HepG2 (cell line): ENCODE results near the gene SMIM8. TPM values are rescaled to one million over a fixed set of nuclear protein-coding genes. Genes with fewer than 3 reads are reported as not detected.

Experiments
- ATAC-seq: fragments of 200-7000 bp; cut with Tn5 transposase; 3 replicates; pipeline ENCODE4 v1.9.1; 2020; ENCODE audit warnings: mild to moderate bottlenecking, moderate library complexity
- Bru-seq: library from RNA; stranded (reverse); fragments of 400-500 nt; gene quantifications from one replicate; lab custom pipeline; 2021; lab: Mats Ljungman, UMichigan
- BruChase-seq, 2 experiments: library from RNA; stranded (reverse); fragments of 400-500 nt; gene quantifications; one replicate each; lab custom pipeline; 2021; lab: Mats Ljungman, UMichigan
- BruUV-seq: library from RNA; stranded (reverse); fragments of 400-500 nt; replicated peaks from 2 replicates; lab custom pipeline; 2021; lab: Mats Ljungman, UMichigan
- CTCF ChIA-PET: fragments of 300-600 bp; formaldehyde crosslinking; extraction: SDS; loops from one replicate; lab custom pipeline; 2021; ENCODE audit warnings: low total read pairs, inconsistent platforms, low intra/inter-chr PET ratio; lab: Yijun Ruan, JAX
- POLR2A ChIA-PET: fragments of 350-600 bp; sonication (Branson Sonifier 250); formaldehyde crosslinking; loops from one replicate; lab custom pipeline; 2020; ENCODE audit warnings: antibody characterized with exemption, inconsistent platforms; lab: Yijun Ruan, JAX
- DNase-seq: peaks from one replicate; pipeline ENCODE4 v3.0.0-alpha.2; 2015; ENCODE audit warnings: low spot score
- FAIRE-seq: peaks from 3 replicates; lab custom pipeline; 2011; peaks lifted over from hg19 to GRCh38; lab: Jason Lieb, UNC
- H2AFZ ChIP-seq: one replicate; pipeline ENCODE4 v1.6.1; 2011; ENCODE audit warnings: low read length, inconsistent platforms
- H3K27ac ChIP-seq: fragments of 300-600 bp; 3 replicates; pipeline ENCODE4 v1.8.0; 2011; ENCODE audit warnings: mixed run types, mild to moderate bottlenecking, mixed read lengths, low read length, inconsistent platforms; ENCODE audit not compliant: insufficient read depth; ENCODE audit errors: extremely low read length
- H3K27me3 ChIP-seq, 2 experiments: fragments of 200-600 bp in 1 of 2; 2 replicates in 1 of 2; 3 replicates in 1 of 2; pipeline versions ENCODE4 v1.6.0 to v1.8.0; 2011; ENCODE audit warnings: low read length in 2 of 2, mild to moderate bottlenecking in 2 of 2, moderate library complexity in 2 of 2, inconsistent platforms in 1 of 2; ENCODE audit not compliant: insufficient read depth in 2 of 2, control insufficient read depth in 1 of 2
- H3K36me3 ChIP-seq, 2 experiments: fragments of 200-600 bp in 1 of 2; replicated peaks in 1 of 2; 2 replicates in 1 of 2; 3 replicates in 1 of 2; pipeline versions ENCODE4 v1.5.1 to v1.8.0; 2011; ENCODE audit warnings: low read length in 2 of 2, inconsistent platforms in 1 of 2; ENCODE audit not compliant: insufficient read depth in 2 of 2, control insufficient read depth in 1 of 2
- H3K4me1 ChIP-seq: 2 replicates; pipeline ENCODE4 v1.5.1; 2012; ENCODE audit warnings: low read length, inconsistent platforms; ENCODE audit not compliant: insufficient read depth
- H3K4me2 ChIP-seq: 2 replicates; pipeline ENCODE4 v1.6.0; 2011; ENCODE audit warnings: low read depth, low read length, inconsistent platforms
- H3K4me3 ChIP-seq, 3 experiments: fragments of 200-600 bp in 1 of 3; sonication (generic), shearing (Covaris generic) in 1 of 3; replicated peaks in 1 of 3; 2 replicates each; pipeline ENCODE4 v1.5.1; 2011 to 2016; ENCODE audit warnings: low read length in 3 of 3, inconsistent platforms in 2 of 3, low read depth in 2 of 3, mild to moderate bottlenecking in 2 of 3, control low read depth in 1 of 3, mixed read lengths in 1 of 3; ENCODE audit not compliant: insufficient read depth in 1 of 3
- H3K79me2 ChIP-seq: one replicate; pipeline ENCODE4 v1.6.1; 2011; ENCODE audit warnings: low read length, inconsistent platforms; ENCODE audit not compliant: insufficient read depth
- H3K9ac ChIP-seq: 2 replicates; pipeline ENCODE4 v1.6.0; 2011; ENCODE audit warnings: mild to moderate bottlenecking, low read depth, low read length, inconsistent platforms; ENCODE audit not compliant: insufficient read depth
- H3K9me3 ChIP-seq: 2 replicates; pipeline ENCODE4 v1.5.1; 2012; ENCODE audit warnings: mild to moderate bottlenecking, low read length
- H4K20me1 ChIP-seq: 2 replicates; pipeline ENCODE4 v1.6.0; 2011; ENCODE audit warnings: inconsistent platforms, mild to moderate bottlenecking, low read length, moderate library complexity; ENCODE audit not compliant: insufficient read depth
- HOXA9 ChIP-seq: sonication (generic); formaldehyde crosslinking; IDR thresholded peaks from 2 replicates; pipeline ENCODE4 v1.8.1; 2022; ENCODE audit warnings: missing genetic modification reagents, mild to moderate bottlenecking, moderate library complexity, borderline replicate concordance
- IRF2 ChIP-seq: IDR thresholded peaks from 2 replicates; pipeline ENCODE4 v1.6.1; 2018; ENCODE audit warnings: missing genetic modification reagents, missing compliant biosample characterization
- MTF1 ChIP-seq: sonication (generic); formaldehyde crosslinking; IDR thresholded peaks from 2 replicates; pipeline ENCODE4 v1.5.0; 2020; ENCODE audit warnings: missing genetic modification reagents
- PCBP2 ChIP-seq: fragments of 200-400 bp; formaldehyde crosslinking; optimal IDR thresholded peaks from 2 replicates; pipeline ENCODE3; 2018; ENCODE audit warnings: low read length, low read depth; ENCODE audit not compliant: poor library complexity, severe bottlenecking
- RNF219 ChIP-seq: sonication (generic); formaldehyde crosslinking; IDR thresholded peaks from 2 replicates; pipeline ENCODE4 v1.5.0; 2020; ENCODE audit warnings: mild to moderate bottlenecking, missing genetic modification reagents
- TCF7 ChIP-seq: sonication (generic); IDR thresholded peaks from 2 replicates; pipeline ENCODE4 v1.6.1; 2016; ENCODE audit warnings: antibody characterized with exemption, low read depth
- ZNF136 ChIP-seq: sonication (generic); formaldehyde crosslinking; IDR thresholded peaks from 2 replicates; pipeline ENCODE4 v1.8.1; 2022; ENCODE audit warnings: low read depth, mild to moderate bottlenecking, moderate library complexity, missing genetic modification reagents
- ZNF331 ChIP-seq: sonication (generic); formaldehyde crosslinking; IDR thresholded peaks from 2 replicates; pipeline ENCODE4 v1.4.0; 2020; ENCODE audit warnings: missing genetic modification reagents
- ZNF383 ChIP-seq: sonication (generic); formaldehyde crosslinking; IDR thresholded peaks from 2 replicates; pipeline ENCODE4 v1.4.0; 2020; ENCODE audit warnings: missing genetic modification reagents, mild to moderate bottlenecking, borderline replicate concordance
- ZNF564 ChIP-seq: sonication (generic); formaldehyde crosslinking; IDR thresholded peaks from 2 replicates; pipeline ENCODE4 v1.8.1; 2023; ENCODE audit warnings: mild to moderate bottlenecking, missing genetic modification reagents
- ZNF674 ChIP-seq: sonication (generic); formaldehyde crosslinking; IDR thresholded peaks from 2 replicates; pipeline ENCODE4 v1.5.0; 2020; ENCODE audit warnings: low read depth, mild to moderate bottlenecking, missing genetic modification reagents
- ZSCAN31 ChIP-seq: sonication (generic); formaldehyde crosslinking; IDR thresholded peaks from 2 replicates; pipeline ENCODE4 v1.5.0; 2020; ENCODE audit warnings: low read depth, mild to moderate bottlenecking, missing genetic modification reagents
- WGBS: methylation state at CpG from one replicate; pipeline ENCODE4 v1.1.6; 2017; ENCODE audit warnings: low lambda C conversion rate; 5-methylcytosine and 5-hydroxymethylcytosine counted together
- in situ Hi-C: cut with HindIII; loops from 2 replicates; pipeline ENCODE4 v1.10.0; 2017; ENCODE audit warnings: low pct_unique_long_range_greater_than_20kb; ENCODE audit not compliant: extremely low pct_ligation_motif_present
- intact Hi-C: fragments of 100-400 bp; cut with micrococcal nuclease; formaldehyde crosslinking; loops from one replicate; pipeline ENCODE4 v1.10.0; 2022; ENCODE audit not compliant: unreplicated experiment
- long read RNA-seq, 2 experiments: library from RNA in 1 of 2; library from polyadenylated mRNA in 1 of 2; stranded (forward) in 1 of 2; unstranded in 1 of 2; transcript quantifications; one replicate each; pipeline ENCODE4 v2.0.0, GENCODE V29; 2019 to 2022
- polyA minus RNA-seq, 3 experiments: library from RNA; depleted of rRNA, polyadenylated mRNA; stranded (reverse); fragments of >200 nt; gene quantifications; 2 replicates each; pipeline ENCODE4 v1.2.3, GENCODE V29; 2011; ENCODE audit warnings: low replicate concordance in 1 of 3
- polyA plus RNA-seq, 8 experiments: library from polyadenylated mRNA; depleted of rRNA in 3 of 8; stranded (reverse) in 7 of 8; unstranded in 1 of 8; fragments of >200 nt; fragmentation: Illumina TruSeq in 4 of 8; extraction: Trizol in 4 of 8; gene quantifications; 2 replicates each; pipeline versions ENCODE4 v1.2.1 to v1.2.3, GENCODE V29; 2011 to 2016; ENCODE audit warnings: low read depth in 4 of 8, missing spikeins in 1 of 8, mixed read lengths in 1 of 8; ENCODE audit not compliant: insufficient read depth in 1 of 8
- total RNA-seq, 5 experiments: library from RNA; depleted of rRNA; stranded (reverse); fragments of >200 nt; fragmentation: Illumina TruSeq; extraction: Trizol; gene quantifications; 2 replicates each; pipeline ENCODE4 v1.2.3, GENCODE V29; 2016; ENCODE audit warnings: low read depth in 1 of 5
- TF ChIP-seq, protein P1 (sequence below): sonication (generic); formaldehyde crosslinking; IDR thresholded peaks from 2 replicates; pipeline ENCODE4 v1.8.1; 2023; ENCODE audit warnings: mild to moderate bottlenecking, inconsistent platforms, moderate library complexity, missing genetic modification reagents, borderline replicate concordance

The SMIM8 gene, protein sequence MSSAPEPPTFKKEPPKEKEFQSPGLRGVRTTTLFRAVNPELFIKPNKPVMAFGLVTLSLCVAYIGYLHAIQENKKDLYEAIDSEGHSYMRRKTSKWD
- total RNA-seq (2016; rRNA removed; fragmentation: Illumina TruSeq; extraction: Trizol) (10.0 and 12.2 TPM in 2 replicates), polyA plus RNA-seq (2011; rRNA removed) (3.9 and 4.8 TPM in 2 replicates), polyA minus RNA-seq (2011; rRNA and poly(A)+ RNA removed; ENCODE audit: low replicate concordance) (0.89 and 1.1 TPM in 2 replicates), Bru-seq, nascent RNA (percentile 62 among the genes with signal in this experiment), BruChase-seq, experiment 1, labeled RNA remaining after a 6-hour chase (percentile 53 among the genes with signal in this experiment), BruChase-seq, experiment 2, labeled RNA remaining after a 2-hour chase (percentile 62 among the genes with signal in this experiment)
- total RNA-seq (2016; cell fraction: cytosol; rRNA removed; fragmentation: Illumina TruSeq; extraction: Trizol; ENCODE audit: low read depth) = 3.2 and 5.1 TPM in 2 replicates
- 10.9 and 16.1 TPM in 2 replicates for total RNA-seq (2016; cell fraction: insoluble cytoplasmic fraction; rRNA removed; fragmentation: Illumina TruSeq; extraction: Trizol)
- total RNA-seq (2016; cell fraction: membrane; rRNA removed; fragmentation: Illumina TruSeq; extraction: Trizol) = 5.3 and 5.5 TPM in 2 replicates
- total RNA-seq (2016; cell fraction: nucleus; rRNA removed; fragmentation: Illumina TruSeq; extraction: Trizol) = 9.9 and 11.3 TPM in 2 replicates
- polyA plus RNA-seq (2011; cell fraction: cytosol; rRNA removed) = 1.4 and 2.2 TPM in 2 replicates
- polyA plus RNA-seq (2011; cell fraction: nucleus; rRNA removed) = 2.2 and 3.6 TPM in 2 replicates
- 5.3 and 7.3 TPM in 2 replicates for polyA plus RNA-seq (2012)
- 2.5 and 2.7 TPM in 2 replicates for polyA plus RNA-seq (2016; cell fraction: cytosol; fragmentation: Illumina TruSeq; extraction: Trizol; ENCODE audit: low read depth)
- 13.5 and 14.7 TPM in 2 replicates for polyA plus RNA-seq (2016; cell fraction: insoluble cytoplasmic fraction; fragmentation: Illumina TruSeq; extraction: Trizol; ENCODE audit: low read depth)
- polyA plus RNA-seq (2016; cell fraction: membrane; fragmentation: Illumina TruSeq; extraction: Trizol; ENCODE audit: low read depth) = 3.8 and 4.7 TPM in 2 replicates
- 8.7 and 9.5 TPM in 2 replicates for polyA plus RNA-seq (2016; cell fraction: nucleus; fragmentation: Illumina TruSeq; extraction: Trizol; ENCODE audit: insufficient read depth, low read depth)
- 2.3 and 5.1 TPM in 2 replicates for polyA minus RNA-seq (2011; cell fraction: cytosol; rRNA and poly(A)+ RNA removed)
- polyA minus RNA-seq (2011; cell fraction: nucleus; rRNA and poly(A)+ RNA removed) = 12.4 and 14.7 TPM in 2 replicates
- long read RNA-seq, experiment 1, transcript SMIM8-201 (3 exons, 2,405 nt) = major isoform, 14 of 17 reads
- long read RNA-seq, experiment 1, partial matches to known transcripts = 2 of 17 reads
- long read RNA-seq, experiment 1, other reads (novel, unspliced or antisense) = 1 of 17 reads
- long read RNA-seq, experiment 2, partial matches to known transcripts = 7 of 10 reads
- long read RNA-seq, experiment 2, other reads (novel, unspliced or antisense) = 1 of 10 reads

DNA sequence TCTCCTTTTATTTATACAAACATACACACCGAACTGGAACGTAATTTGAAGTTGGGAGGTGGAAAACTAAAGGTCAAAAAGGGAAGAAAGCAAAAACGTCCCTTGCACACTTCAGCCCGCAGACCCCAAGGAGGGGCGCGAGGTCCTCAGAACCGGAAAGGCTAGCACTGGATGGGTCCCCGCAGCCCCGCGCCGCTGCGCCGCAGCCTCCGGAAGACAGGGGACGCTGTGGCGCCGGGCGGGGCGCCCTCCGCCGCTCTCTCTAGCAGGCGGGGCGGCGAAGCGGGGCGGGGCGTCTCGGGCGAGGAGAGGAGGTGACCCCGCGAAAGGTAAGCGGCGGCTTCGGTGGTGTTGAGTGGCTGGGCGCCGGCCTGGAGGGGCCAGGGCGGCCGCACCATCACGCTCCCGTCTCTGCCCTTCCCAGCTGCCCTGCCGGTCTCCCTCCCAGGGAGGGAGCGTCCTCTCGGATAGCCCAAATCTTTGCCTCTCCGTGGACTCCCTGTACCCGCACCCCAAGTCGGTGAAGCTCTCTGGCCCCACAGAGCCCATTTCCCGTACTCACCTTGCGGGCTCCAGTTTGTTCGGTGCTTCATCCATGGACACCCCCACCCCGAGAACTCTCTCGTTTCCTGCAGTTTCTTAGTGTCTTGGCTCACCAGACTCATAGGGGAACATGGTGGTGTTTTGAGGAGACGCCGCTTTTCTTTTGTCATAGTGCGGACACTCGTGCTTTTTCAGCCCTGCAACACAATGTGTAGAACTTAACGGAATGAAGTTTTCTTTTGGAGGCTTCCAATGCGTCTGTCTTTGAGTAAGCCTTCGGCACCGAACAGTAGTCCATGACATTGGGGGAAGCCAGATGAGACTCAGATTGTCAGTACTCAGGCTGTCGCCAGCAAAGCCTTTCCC, at the start of gene SMIM8:
TSS of gene SMIM8 (plus strand) at position 285 of the 909 bp plus-strand sequence. CDS start 14,444 bp downstream, outside the sequence.
- Histone ChIP-seq H3K4me2 (peak within 1 kb of the TSS; percentile 77), H2AFZ (peak within 1 kb of the TSS; percentile 99), H3K79me2 (peaks cover 7% of the 10 kb centered on the region), H3K27me3 (peaks cover 0 to 2% of the 10 kb centered on the region in 2 experiments; a peak in 1 of 5 replicates), H3K9me3 (no peaks in the 10 kb centered on the region), H3K4me3 (peak within 1 kb of the TSS; percentile 99 to 100 (median 100)), H3K36me3 (no peaks in the 10 kb centered on the region), H3K9ac (peak within 1 kb of the TSS; percentile 91), H3K27ac (peak within 1 kb of the TSS; percentile 60), H3K4me1 (peaks cover 8% of the 10 kb centered on the region), H4K20me1 (no peaks in the 10 kb centered on the region)
- in situ Hi-C loops (no loop called here), intact Hi-C loops (loop anchor here (1.0 kb wide), 2 partner anchors 69 to 150 kb away; partner anchors contain the start of gene SLC35A1)
- CTCF ChIA-PET = interaction anchor here (0.7 kb wide), 1 partner anchor 69 kb away, joined by 3 read pairs; no protein-coding TSS in a partner anchor
- 3% methylated on average over 27 of the region's 60 CpGs for WGBS
- FAIRE-seq (no peak), ATAC-seq (peak; percentile 99), DNase-seq (peak; percentile 73)
- TSS peak; percentile 51 for BruUV-seq
- POLR2A ChIA-PET = no interaction called here
- TF ChIP-seq, protein P1, sequence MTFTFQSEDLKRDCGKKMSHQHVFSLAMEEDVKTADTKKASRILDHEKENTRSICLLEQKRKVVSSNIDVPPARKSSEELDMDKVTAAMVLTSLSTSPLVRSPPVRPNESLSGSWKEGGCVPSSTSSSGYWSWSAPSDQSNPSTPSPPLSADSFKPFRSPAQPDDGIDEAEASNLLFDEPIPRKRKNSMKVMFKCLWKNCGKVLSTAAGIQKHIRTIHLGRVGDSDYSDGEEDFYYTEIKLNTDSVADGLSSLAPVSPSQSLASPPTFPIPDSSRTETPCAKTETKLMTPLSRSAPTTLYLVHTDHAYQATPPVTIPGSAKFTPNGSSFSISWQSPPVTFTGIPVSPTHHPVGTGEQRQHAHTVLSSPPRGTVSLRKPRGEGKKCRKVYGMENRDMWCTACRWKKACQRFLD = peak; percentile 47; the same call in 1 of the 2 replicates
- TF ChIP-seq TCF7 (no peak), ZNF674 (CRISPR knock-in tag) (no peak), MTF1 (0 out of 2 replicates have a peak, but pooled peaks have one; percentile 52), ZSCAN31 (CRISPR knock-in tag) (peak; percentile 90), PCBP2 (no peak), RNF219 (CRISPR knock-in tag) (no peak), ZNF136 (CRISPR knock-in tag) (0 out of 2 replicates have a peak, but pooled peaks have one; percentile 28), ZNF331 (peak; percentile 76), ZNF564 (CRISPR knock-in tag) (0 out of 2 replicates have a peak, but pooled peaks have one; percentile 66), HOXA9 (no peak), ZNF383 (CRISPR knock-in tag) (no peak), IRF2 (CRISPR knock-in tag) (peak; percentile 90)
